Measurements from ENCODE around the gene HINT3. TPM values are rescaled to one million over a fixed set of nuclear protein-coding genes. Genes with fewer than 3 reads are reported as not detected.
A peak's percentile ranks its signal among the peaks of the same experiment; 100 is the strongest.

HINT3 gene
- total and polyA plus RNA-seq, 2 of the 13 experiments (the other 11 are each of a cell fraction or from before 2014, with no cell fraction given): 3.1 to 22.8 TPM

DNA sequence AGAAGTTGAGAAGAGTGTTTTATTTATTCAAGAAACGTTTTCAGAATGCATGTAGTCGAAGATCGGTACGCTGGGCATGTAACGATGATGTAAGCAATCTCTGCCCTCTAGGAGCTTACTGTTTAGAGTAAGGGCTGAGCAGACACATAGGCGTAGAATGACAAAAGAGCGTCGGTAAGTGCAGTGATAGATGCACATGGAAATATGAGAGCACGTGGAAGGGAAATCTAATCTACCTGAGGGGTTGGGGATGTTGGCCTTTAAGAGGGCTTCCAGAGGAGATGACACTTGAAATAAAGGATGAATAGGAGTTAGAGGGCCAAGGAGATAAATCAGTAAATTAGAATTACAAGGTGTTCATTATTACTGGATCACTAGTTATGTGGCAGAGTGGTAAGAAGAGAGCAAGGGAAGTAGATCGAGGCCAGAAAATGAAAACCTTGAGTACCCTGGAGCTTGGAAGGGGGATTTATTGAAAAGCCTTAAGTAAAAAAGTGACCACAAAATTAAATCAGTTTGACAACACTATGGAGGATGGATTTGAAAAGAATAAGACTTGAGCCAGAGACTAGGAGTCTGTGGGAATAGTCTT is 30.6 kb downstream of the HINT3 start (continued):
- TF ChIP-seq, protein P1, sequence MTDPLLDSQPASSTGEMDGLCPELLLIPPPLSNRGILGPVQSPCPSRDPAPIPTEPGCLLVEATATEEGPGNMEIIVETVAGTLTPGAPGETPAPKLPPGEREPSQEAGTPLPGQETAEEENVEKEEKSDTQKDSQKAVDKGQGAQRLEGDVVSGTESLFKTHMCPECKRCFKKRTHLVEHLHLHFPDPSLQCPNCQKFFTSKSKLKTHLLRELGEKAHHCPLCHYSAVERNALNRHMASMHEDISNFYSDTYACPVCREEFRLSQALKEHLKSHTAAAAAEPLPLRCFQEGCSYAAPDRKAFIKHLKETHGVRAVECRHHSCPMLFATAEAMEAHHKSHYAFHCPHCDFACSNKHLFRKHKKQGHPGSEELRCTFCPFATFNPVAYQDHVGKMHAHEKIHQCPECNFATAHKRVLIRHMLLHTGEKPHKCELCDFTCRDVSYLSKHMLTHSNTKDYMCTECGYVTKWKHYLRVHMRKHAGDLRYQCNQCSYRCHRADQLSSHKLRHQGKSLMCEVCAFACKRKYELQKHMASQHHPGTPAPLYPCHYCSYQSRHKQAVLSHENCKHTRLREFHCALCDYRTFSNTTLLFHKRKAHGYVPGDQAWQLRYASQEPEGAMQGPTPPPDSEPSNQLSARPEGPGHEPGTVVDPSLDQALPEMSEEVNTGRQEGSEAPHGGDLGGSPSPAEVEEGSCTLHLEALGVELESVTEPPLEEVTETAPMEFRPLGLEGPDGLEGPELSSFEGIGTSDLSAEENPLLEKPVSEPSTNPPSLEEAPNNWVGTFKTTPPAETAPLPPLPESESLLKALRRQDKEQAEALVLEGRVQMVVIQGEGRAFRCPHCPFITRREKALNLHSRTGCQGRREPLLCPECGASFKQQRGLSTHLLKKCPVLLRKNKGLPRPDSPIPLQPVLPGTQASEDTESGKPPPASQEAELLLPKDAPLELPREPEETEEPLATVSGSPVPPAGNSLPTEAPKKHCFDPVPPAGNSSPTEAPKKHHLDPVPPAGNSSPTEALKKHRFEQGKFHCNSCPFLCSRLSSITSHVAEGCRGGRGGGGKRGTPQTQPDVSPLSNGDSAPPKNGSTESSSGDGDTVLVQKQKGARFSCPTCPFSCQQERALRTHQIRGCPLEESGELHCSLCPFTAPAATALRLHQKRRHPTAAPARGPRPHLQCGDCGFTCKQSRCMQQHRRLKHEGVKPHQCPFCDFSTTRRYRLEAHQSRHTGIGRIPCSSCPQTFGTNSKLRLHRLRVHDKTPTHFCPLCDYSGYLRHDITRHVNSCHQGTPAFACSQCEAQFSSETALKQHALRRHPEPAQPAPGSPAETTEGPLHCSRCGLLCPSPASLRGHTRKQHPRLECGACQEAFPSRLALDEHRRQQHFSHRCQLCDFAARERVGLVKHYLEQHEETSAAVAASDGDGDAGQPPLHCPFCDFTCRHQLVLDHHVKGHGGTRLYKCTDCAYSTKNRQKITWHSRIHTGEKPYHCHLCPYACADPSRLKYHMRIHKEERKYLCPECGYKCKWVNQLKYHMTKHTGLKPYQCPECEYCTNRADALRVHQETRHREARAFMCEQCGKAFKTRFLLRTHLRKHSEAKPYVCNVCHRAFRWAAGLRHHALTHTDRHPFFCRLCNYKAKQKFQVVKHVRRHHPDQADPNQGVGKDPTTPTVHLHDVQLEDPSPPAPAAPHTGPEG (CRISPR knock-in tag; IDR thresholded peaks at IDR 0.05): peak; percentile 49; the same call in 1 of the 2 replicates
- no peak for TF ChIP-seq ZNF737 (CRISPR knock-in tag; IDR thresholded peaks at IDR 0.05; ENCODE audit: borderline replicate concordance)
- no peak for TF ChIP-seq PAF1 (CRISPR knock-in tag; IDR thresholded peaks at IDR 0.05)
- no peak for TF ChIP-seq WIZ (CRISPR knock-in tag; IDR thresholded peaks at IDR 0.05)
- TF ChIP-seq, protein P2, sequence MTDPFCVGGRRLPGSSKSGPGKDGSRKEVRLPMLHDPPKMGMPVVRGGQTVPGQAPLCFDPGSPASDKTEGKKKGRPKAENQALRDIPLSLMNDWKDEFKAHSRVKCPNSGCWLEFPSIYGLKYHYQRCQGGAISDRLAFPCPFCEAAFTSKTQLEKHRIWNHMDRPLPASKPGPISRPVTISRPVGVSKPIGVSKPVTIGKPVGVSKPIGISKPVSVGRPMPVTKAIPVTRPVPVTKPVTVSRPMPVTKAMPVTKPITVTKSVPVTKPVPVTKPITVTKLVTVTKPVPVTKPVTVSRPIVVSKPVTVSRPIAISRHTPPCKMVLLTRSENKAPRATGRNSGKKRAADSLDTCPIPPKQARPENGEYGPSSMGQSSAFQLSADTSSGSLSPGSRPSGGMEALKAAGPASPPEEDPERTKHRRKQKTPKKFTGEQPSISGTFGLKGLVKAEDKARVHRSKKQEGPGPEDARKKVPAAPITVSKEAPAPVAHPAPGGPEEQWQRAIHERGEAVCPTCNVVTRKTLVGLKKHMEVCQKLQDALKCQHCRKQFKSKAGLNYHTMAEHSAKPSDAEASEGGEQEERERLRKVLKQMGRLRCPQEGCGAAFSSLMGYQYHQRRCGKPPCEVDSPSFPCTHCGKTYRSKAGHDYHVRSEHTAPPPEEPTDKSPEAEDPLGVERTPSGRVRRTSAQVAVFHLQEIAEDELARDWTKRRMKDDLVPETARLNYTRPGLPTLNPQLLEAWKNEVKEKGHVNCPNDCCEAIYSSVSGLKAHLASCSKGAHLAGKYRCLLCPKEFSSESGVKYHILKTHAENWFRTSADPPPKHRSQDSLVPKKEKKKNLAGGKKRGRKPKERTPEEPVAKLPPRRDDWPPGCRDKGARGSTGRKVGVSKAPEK (CRISPR knock-in tag; IDR thresholded peaks at IDR 0.05; ENCODE audit: borderline replicate concordance): no peak
- TF ChIP-seq NCOA1 (CRISPR knock-in tag; IDR thresholded peaks at IDR 0.05): no peak
- TF ChIP-seq ZNF451 (CRISPR knock-in tag; IDR thresholded peaks at IDR 0.05): no peak
- peak; percentile 19; the same call in 1 of the 2 replicates for TF ChIP-seq TGIF2 (CRISPR knock-in tag; IDR thresholded peaks at IDR 0.05)
- no peak for TF ChIP-seq ATM (IDR thresholded peaks at IDR 0.05; ENCODE audit: borderline replicate concordance)
- peak; percentile 22 to 44; a peak in 2 of 4 replicates for TF ChIP-seq MAFK (conservative IDR thresholded peaks at IDR 0.05 in 1 of 2, IDR thresholded peaks at IDR 0.05 in 1 of 2; ENCODE audit: low read length in 2 of 2)
- 0 out of 2 replicates have a peak, but pooled peaks have one; percentile 7 for TF ChIP-seq ZNF570 (CRISPR knock-in tag; IDR thresholded peaks at IDR 0.05; ENCODE audit: borderline replicate concordance)
- TF ChIP-seq ZNF205 (CRISPR knock-in tag; IDR thresholded peaks at IDR 0.05): no peak
- TF ChIP-seq GATA4 (IDR thresholded peaks at IDR 0.05; ENCODE audit: borderline replicate concordance, low read depth): no peak
- TF ChIP-seq, protein P3, sequence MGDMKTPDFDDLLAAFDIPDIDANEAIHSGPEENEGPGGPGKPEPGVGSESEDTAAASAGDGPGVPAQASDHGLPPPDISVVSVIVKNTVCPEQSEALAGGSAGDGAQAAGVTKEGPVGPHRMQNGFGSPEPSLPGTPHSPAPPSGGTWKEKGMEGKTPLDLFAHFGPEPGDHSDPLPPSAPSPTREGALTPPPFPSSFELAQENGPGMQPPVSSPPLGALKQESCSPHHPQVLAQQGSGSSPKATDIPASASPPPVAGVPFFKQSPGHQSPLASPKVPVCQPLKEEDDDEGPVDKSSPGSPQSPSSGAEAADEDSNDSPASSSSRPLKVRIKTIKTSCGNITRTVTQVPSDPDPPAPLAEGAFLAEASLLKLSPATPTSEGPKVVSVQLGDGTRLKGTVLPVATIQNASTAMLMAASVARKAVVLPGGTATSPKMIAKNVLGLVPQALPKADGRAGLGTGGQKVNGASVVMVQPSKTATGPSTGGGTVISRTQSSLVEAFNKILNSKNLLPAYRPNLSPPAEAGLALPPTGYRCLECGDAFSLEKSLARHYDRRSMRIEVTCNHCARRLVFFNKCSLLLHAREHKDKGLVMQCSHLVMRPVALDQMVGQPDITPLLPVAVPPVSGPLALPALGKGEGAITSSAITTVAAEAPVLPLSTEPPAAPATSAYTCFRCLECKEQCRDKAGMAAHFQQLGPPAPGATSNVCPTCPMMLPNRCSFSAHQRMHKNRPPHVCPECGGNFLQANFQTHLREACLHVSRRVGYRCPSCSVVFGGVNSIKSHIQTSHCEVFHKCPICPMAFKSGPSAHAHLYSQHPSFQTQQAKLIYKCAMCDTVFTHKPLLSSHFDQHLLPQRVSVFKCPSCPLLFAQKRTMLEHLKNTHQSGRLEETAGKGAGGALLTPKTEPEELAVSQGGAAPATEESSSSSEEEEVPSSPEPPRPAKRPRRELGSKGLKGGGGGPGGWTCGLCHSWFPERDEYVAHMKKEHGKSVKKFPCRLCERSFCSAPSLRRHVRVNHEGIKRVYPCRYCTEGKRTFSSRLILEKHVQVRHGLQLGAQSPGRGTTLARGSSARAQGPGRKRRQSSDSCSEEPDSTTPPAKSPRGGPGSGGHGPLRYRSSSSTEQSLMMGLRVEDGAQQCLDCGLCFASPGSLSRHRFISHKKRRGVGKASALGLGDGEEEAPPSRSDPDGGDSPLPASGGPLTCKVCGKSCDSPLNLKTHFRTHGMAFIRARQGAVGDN (CRISPR knock-in tag; IDR thresholded peaks at IDR 0.05): no peak
- TF ChIP-seq ZNF75D (CRISPR knock-in tag; IDR thresholded peaks at IDR 0.05; ENCODE audit: borderline replicate concordance): no peak
